H1 (cell line): ENCODE measurements around the gene CYP17A1.

Source experiments
- HDAC2 ChIP-seq, 2 experiments: fragments of 300-600 bp in 1 of 2; sonication (generic) in 1 of 2; IDR thresholded peaks; 2 replicates each; pipeline ENCODE4 v1.6.1; 2011 to 2012; ENCODE audit warnings: low read depth in 2 of 2, low read length in 2 of 2, mild to moderate bottlenecking in 2 of 2, moderate library complexity in 2 of 2, borderline replicate concordance in 1 of 2, inconsistent platforms in 1 of 2
- POLR2A ChIP-seq, 2 experiments: IDR thresholded peaks; 1 replicate in 1 of 2; 2 replicates in 1 of 2; pipeline ENCODE4 v1.6.1; 2011; ENCODE audit warnings: low read depth in 2 of 2, low read length in 2 of 2, mild to moderate bottlenecking in 2 of 2; ENCODE audit errors: control extremely low read depth in 1 of 2
- TF ChIP-seq, protein P1 (sequence below), 3 experiments: IDR thresholded peaks; 1 replicate in 2 of 3; 2 replicates in 1 of 3; pipeline versions ENCODE4 v1.5.1 to v1.6.1; 2011; ENCODE audit warnings: low read length in 3 of 3, mild to moderate bottlenecking in 3 of 3, inconsistent platforms in 2 of 3, low read depth in 1 of 3, moderate library complexity in 1 of 3; ENCODE audit not compliant: insufficient read depth in 1 of 3; ENCODE audit errors: control extremely low read depth in 1 of 3

GRCh38 chr10:102868911-102869257, 31.7 kb upstream of the CYP17A1 start:
- TF ChIP-seq, protein P1, sequence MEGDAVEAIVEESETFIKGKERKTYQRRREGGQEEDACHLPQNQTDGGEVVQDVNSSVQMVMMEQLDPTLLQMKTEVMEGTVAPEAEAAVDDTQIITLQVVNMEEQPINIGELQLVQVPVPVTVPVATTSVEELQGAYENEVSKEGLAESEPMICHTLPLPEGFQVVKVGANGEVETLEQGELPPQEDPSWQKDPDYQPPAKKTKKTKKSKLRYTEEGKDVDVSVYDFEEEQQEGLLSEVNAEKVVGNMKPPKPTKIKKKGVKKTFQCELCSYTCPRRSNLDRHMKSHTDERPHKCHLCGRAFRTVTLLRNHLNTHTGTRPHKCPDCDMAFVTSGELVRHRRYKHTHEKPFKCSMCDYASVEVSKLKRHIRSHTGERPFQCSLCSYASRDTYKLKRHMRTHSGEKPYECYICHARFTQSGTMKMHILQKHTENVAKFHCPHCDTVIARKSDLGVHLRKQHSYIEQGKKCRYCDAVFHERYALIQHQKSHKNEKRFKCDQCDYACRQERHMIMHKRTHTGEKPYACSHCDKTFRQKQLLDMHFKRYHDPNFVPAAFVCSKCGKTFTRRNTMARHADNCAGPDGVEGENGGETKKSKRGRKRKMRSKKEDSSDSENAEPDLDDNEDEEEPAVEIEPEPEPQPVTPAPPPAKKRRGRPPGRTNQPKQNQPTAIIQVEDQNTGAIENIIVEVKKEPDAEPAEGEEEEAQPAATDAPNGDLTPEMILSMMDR (IDR thresholded peaks at IDR 0.05; ENCODE audit: control extremely low read depth in 1 of 3, insufficient read depth in 1 of 3, low read depth in 1 of 3, low read length in 3 of 3) = no peak
- TF ChIP-seq HDAC2 (IDR thresholded peaks at IDR 0.05; ENCODE audit: borderline replicate concordance in 1 of 2, low read depth in 2 of 2, low read length in 2 of 2) (no peak), POLR2A (IDR thresholded peaks at IDR 0.05; ENCODE audit: control extremely low read depth in 1 of 2, low read depth in 2 of 2, low read length in 2 of 2) (no peak)
